RWPE1 (cell line): ENCODE results near the gene TFRC.
"Not testable (repeated sequence)": the region's sequence is repeated elsewhere in the genome, so short reads cannot be mapped to it uniquely, and the experiment has no call there.

Experiments used
- CTCF ChIA-PET: fragments of 350-600 bp; sonication (Branson Sonifier 250); formaldehyde crosslinking; extraction: SDS; loops from one replicate; lab custom pipeline; 2021; lab: Yijun Ruan, JAX
- POLR2A ChIA-PET: fragments of 400-600 bp; formaldehyde crosslinking; extraction: SDS; loops from one replicate; lab custom pipeline; 2020; ENCODE audit warnings: antibody characterized with exemption; ENCODE audit not compliant: low non-redundant PET; lab: Yijun Ruan, JAX
- DNase-seq: peaks from one replicate; pipeline ENCODE4 v3.0.0; 2012; ENCODE audit warnings: low spot score
- H3K27ac ChIP-seq: fragments of 450-650 bp; 2 replicates; pipeline ENCODE4 v1.5.1; 2017
- CTCF ChIP-seq: fragments of 450-650 bp; conservative IDR thresholded peaks from 2 replicates; pipeline ENCODE4 v1.5.1; 2017; ENCODE audit warnings: low read depth, mild to moderate bottlenecking

The TFRC gene

GRCh38 chr3:196039359-196039758 lies 42.5 kb downstream of the TFRC start:
- CTCF ChIA-PET: no interaction called here
- TF ChIP-seq CTCF: no peak
- POLR2A ChIA-PET: no interaction called here
- H3K27ac ChIP-seq: no peak overlapping the region
- DNase-seq: no peak

- DNase-seq, POLR2A ChIA-PET, H3K27ac ChIP-seq: not testable (repeated sequence)
Measured at GRCh38 chr3:196026059-196026458, 55.8 kb downstream of the TFRC start.

GRCh38 chr3:196024968-196025367 lies 56.9 kb downstream of the TFRC start:
- no peak for TF ChIP-seq CTCF
- POLR2A ChIA-PET: no interaction called here
- CTCF ChIA-PET: no interaction called here

More at GRCh38 chr3:196026059-196026458, 55.8 kb downstream of the TFRC start:
- CTCF ChIA-PET: interaction anchor here (0.6 to 1.4 kb wide), 5 partner anchors 11 to 715 kb away, joined by 3 to 6 read pairs (median 4); no protein-coding TSS in a partner anchor
- peak; percentile 41 for TF ChIP-seq CTCF

GRCh38 chr3:196023947-196024346 lies 57.9 kb downstream of the TFRC start:
- POLR2A ChIA-PET: no interaction called here
- no peak for DNase-seq
- H3K27ac ChIP-seq: no peak overlapping the region
- no peak for TF ChIP-seq CTCF
- CTCF ChIA-PET: interaction anchor here (0.6 kb wide), 1 partner anchor 10 kb away, joined by 3 read pairs; no protein-coding TSS in a partner anchor

More at GRCh38 chr3:196024968-196025367, 56.9 kb downstream of the TFRC start:
- H3K27ac ChIP-seq: no peak overlapping the region
- DNase-seq: no peak

GRCh38 chr3:196022499-196022878 lies 59.4 kb downstream of the TFRC start:
- POLR2A ChIA-PET, H3K27ac ChIP-seq, DNase-seq: not testable (repeated sequence)
- CTCF ChIA-PET: interaction anchor here (0.6 kb wide), 3 partner anchors 95 to 378 kb away, joined by 3 to 5 read pairs (median 3); no protein-coding TSS in a partner anchor

- ChIA-PET POLR2A (no interaction called here), CTCF (interaction anchor here (0.5 kb wide), 1 partner anchor 15 kb away, joined by 4 read pairs; no protein-coding TSS in a partner anchor)
- no peak for TF ChIP-seq CTCF
- no peak overlapping the region for H3K27ac ChIP-seq
- DNase-seq: no peak
Measured at GRCh38 chr3:196020373-196020772, 61.5 kb downstream of the TFRC start.

- DNase-seq, CTCF ChIA-PET, POLR2A ChIA-PET, H3K27ac ChIP-seq: not testable (repeated sequence)
Measured at GRCh38 chr3:196019576-196019975, 62.3 kb downstream of the TFRC start.

- DNase-seq, CTCF ChIA-PET, H3K27ac ChIP-seq, POLR2A ChIA-PET: not testable (repeated sequence)
Measured at GRCh38 chr3:196018159-196018558, 63.7 kb downstream of the TFRC start.
